Left ventricle myocardium inferior (tissue), 1 donor: ENCODE measurements around the gene TCF7L2. TPM values are rescaled to one million over a fixed set of nuclear protein-coding genes. Genes with fewer than 3 reads are reported as not detected.

ENCODE experiments used
- DNase-seq: peaks from one replicate; pipeline ENCODE4 v3.0.0-alpha.2; 2020
- H3K27ac ChIP-seq: fragments of 200-600 bp; replicated peaks from 2 replicates; pipeline ENCODE4 v1.8.0; 2021
- H3K27me3 ChIP-seq: fragments of 200-600 bp; 2 replicates; pipeline ENCODE4 v1.8.0; 2021; ENCODE audit warnings: low read depth
- H3K36me3 ChIP-seq: fragments of 200-600 bp; 2 replicates; pipeline ENCODE4 v1.8.0; 2021
- H3K4me1 ChIP-seq: fragments of 200-600 bp; 2 replicates; pipeline ENCODE4 v1.8.0; 2021
- H3K4me3 ChIP-seq: fragments of 200-600 bp; 2 replicates; pipeline ENCODE4 v1.8.0; 2021; ENCODE audit warnings: mild to moderate bottlenecking, moderate library complexity
- H3K9me3 ChIP-seq: fragments of 200-600 bp; replicated peaks from 2 replicates; pipeline ENCODE4 v1.8.0; 2021
- CTCF ChIP-seq: fragments of 200-600 bp; IDR thresholded peaks from 2 replicates; pipeline ENCODE4 v1.8.0; 2021; ENCODE audit warnings: antibody characterized with exemption, mild to moderate bottlenecking, borderline replicate concordance
- intact Hi-C: fragments of 100-400 bp; cut with micrococcal nuclease; formaldehyde crosslinking; loops from one replicate; pipeline ENCODE4 v1.11.0; 2022
- total RNA-seq: library from RNA; stranded (reverse); fragmentation: NEBNext Ultra II Directional; extraction: Animal tissue kit (Norgen Biotek cat#: 25700); gene quantifications from one replicate; pipeline ENCODE4 v1.2.1, GENCODE V29; 2021
- donor health status: DM: no; HTN: yes; CAD: no; lungs with severe emphysema.

TCF7L2 gene
- total RNA-seq, 1 donor from 2014 or later, result 8.9 TPM

- Histone ChIP-seq H3K36me3 (no peaks in the 10 kb centered on the region), H3K27ac (peak overlapping the region; percentile 81), H3K27me3 (no peaks in the 10 kb centered on the region), H3K4me1 (peaks cover 60% of the 10 kb centered on the region), H3K4me3 (peak overlapping the region; percentile 33), H3K9me3 (no peaks in the 10 kb centered on the region)
- no peak for TF ChIP-seq CTCF
- no peak for DNase-seq
- intact Hi-C loops, result no loop called here
Observed at GRCh38 chr10:113027574-113028455, 77.8 kb downstream of the TCF7L2 start.

DNA sequence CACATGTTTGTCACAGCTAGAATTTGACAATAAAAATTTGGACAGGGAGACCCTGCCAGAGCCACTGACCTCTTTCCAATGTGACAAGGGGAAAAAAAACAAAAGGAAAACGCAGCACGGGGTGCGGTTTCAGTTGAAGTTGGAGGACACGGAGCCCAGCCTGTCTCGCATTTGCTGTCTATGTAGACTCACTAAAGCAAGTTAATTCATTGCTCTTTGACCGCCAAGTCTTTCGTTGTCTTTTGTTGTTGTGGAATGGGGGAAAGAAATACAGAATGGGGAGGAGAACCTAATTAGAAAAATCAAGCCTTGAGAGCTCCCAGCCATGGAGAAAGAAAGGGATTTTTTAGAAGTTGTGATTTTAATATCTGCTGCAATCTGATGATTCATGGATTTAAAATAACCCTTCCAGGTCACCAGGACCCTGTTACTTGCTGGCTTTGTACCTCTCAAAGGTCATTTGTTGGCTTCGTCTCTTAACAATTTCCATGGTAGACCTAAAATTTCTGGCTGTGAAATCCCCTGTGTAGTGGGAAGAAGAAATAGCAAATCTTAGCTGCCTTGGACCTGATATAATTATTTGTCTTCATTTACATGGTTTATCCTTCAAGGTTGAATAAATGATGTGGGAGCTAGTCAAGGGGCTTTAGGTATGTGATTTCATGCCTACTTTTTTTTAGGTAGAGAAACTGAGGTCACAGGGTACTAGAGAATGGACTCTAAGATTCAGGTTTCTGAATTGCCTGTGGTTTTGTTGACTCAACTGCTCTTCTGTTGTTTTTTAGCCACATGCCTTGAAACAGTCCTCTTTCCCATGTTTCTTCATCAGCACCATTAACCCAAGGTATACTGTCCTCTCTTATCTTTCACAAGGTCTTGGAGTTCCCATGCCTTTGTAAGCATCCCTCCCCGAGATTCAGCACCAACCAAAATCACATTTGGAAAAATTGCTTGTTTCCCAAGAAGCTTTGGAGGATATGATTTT is 78.7 kb downstream of the TCF7L2 start:
- DNase-seq, result no peak
- Histone ChIP-seq H3K27ac (peak overlapping the region; percentile 81), H3K27me3 (no peaks in the 10 kb centered on the region), H3K4me3 (peak overlapping the region; percentile 33), H3K36me3 (no peaks in the 10 kb centered on the region), H3K4me1 (peaks cover 55% of the 10 kb centered on the region), H3K9me3 (no peaks in the 10 kb centered on the region)
- intact Hi-C loops, result no loop called here
- TF ChIP-seq CTCF, result no peak

DNA sequence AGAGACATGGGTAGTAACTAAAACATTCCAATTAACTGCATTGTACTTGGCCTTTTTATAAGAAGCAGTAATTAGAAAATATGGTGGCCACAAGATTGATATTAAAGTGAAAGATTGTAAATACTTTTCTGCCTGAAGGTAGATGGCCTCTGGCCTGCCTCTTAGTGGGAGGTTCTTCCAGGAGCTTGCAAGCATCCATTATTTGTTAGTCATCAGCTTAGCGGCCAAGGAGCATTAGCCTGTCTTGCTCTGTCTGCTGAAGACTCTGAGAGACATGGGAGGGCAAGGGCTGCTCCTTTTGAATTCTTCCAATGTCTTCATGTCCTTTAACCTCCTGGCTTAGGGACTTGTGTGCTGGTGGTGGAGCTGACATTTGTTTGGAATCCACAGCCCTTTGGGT is 80.4 kb downstream of the TCF7L2 start:
- intact Hi-C loops, result loop anchor here (10.0 kb wide), 1 partner anchor 76 kb away; the partner anchor contains the start of gene TCF7L2
- H3K9me3 ChIP-seq, result no peaks in the 10 kb centered on the region
- DNase-seq, result no peak
- H3K27ac ChIP-seq, result no peak overlapping the region
- no peaks in the 10 kb centered on the region for H3K36me3 ChIP-seq
- H3K27me3 ChIP-seq, result no peaks in the 10 kb centered on the region
- no peak for TF ChIP-seq CTCF
- H3K4me1 ChIP-seq, result peaks cover 57% of the 10 kb centered on the region
- no peak overlapping the region for H3K4me3 ChIP-seq

DNA sequence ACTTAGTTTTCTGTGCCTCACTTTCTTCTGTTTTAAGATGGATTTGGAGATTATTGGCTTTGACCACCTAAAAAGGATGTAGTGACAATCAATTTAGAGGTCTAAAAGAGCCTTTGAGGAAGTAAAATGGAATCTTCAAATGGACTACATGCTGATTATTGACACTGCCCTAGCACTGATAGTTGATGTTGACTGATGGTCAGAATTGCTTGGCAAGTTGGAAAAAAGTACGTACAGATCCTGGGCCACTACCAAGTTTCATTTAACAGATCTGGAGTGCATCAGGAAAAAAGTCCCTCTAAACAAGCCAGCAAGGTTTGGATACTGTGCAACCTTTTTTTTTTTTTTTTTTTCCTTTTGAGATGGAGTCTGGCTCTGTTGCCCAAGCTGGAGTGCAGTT is 81.1 kb downstream of the TCF7L2 start:
- H3K4me1 ChIP-seq, result peaks cover 56% of the 10 kb centered on the region
- no peaks in the 10 kb centered on the region for H3K9me3 ChIP-seq
- no peaks in the 10 kb centered on the region for H3K27me3 ChIP-seq
- no peak overlapping the region for H3K4me3 ChIP-seq
- H3K36me3 ChIP-seq, result no peaks in the 10 kb centered on the region
- TF ChIP-seq CTCF, result no peak
- intact Hi-C loops, result loop anchor here (10.0 kb wide), 1 partner anchor 76 kb away; the partner anchor contains the start of gene TCF7L2
- no peak for DNase-seq
- no peak overlapping the region for H3K27ac ChIP-seq

DNA sequence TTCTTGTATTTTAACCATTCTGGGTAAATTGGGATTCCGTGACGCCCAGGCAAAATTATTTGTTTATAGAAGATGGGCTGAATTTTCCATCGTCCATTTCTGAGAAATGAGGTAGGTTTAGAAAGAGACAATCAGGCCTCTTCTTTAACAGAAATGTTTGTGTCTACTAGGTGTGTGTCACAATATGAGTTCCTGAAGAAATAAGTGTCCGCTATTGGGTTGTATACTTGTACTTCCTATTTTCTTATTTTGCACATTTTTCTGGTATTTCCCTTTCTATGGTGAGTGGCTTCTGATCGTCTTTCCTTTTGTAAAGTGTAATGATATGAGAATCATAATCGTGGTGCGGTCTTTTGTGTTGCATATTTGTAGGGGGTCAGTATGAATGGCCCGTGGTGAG is 83.9 kb downstream of the TCF7L2 start:
- peaks cover 42% of the 10 kb centered on the region for H3K4me1 ChIP-seq
- no peak for DNase-seq
- H3K36me3 ChIP-seq, result no peaks in the 10 kb centered on the region
- TF ChIP-seq CTCF, result no peak
- no peak overlapping the region for H3K4me3 ChIP-seq
- no peak overlapping the region for H3K27ac ChIP-seq
- intact Hi-C loops, result loop anchor here (10.0 kb wide), 1 partner anchor 79 kb away; the partner anchor contains the start of gene TCF7L2
- no peaks in the 10 kb centered on the region for H3K27me3 ChIP-seq
- no peaks in the 10 kb centered on the region for H3K9me3 ChIP-seq
